Measurements from ENCODE around the gene UFC1. TPM values are rescaled to one million over a fixed set of nuclear protein-coding genes. Genes with fewer than 3 reads are reported as not detected.

UFC1 gene
- total RNA-seq, 1 experiment from 2014 or later = 63.7 TPM

DNA sequence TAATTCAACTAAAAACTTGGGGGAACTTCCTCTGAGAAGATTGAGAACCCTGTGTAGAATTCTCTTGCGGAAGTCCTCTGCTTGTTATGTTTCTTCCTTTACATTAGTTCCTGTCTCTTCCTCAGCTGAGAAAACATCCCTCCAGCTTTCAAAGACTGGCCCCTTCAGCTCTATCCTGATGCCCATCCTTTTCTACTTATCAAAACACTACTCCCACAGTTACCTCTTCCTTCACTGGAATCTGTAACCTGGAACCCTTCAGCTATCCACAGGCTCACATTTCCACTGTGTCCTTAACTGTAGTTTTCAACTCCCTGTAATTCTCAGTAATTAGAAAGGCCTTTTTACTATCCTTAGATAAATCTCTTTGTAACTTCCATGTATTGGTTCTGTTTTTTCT is 15.3 kb upstream of the UFC1 start:
- H3K27me3 ChIP-seq (ENCODE audit: insufficient read depth, low read length) = no peaks in the 10 kb centered on the region
- no peak overlapping the region for H3K27ac ChIP-seq (ENCODE audit: low read depth, low read length)
- no peaks in the 10 kb centered on the region for H3K9me2 ChIP-seq (ENCODE audit: insufficient read depth)
- peaks cover 7 to 9% of the 10 kb centered on the region in 2 experiments; a peak in 2 of 4 replicates for H3K4me1 ChIP-seq (ENCODE audit: control insufficient read depth in 1 of 2, insufficient read depth in 2 of 2, low read length in 2 of 2)
- H3K9ac ChIP-seq (ENCODE audit: low read length) = no peak overlapping the region
- CTCF ChIA-PET = interaction anchor here (0.9 to 1.4 kb wide), 3 partner anchors 67 to 303 kb away, joined by 3 to 4 read pairs (median 3); no protein-coding TSS in a partner anchor
- ATAC-seq = no peak
- no peak overlapping the region for H2AFZ ChIP-seq (ENCODE audit: low read depth, low read length, poor library complexity, severe bottlenecking)
- H3K79me2 ChIP-seq (ENCODE audit: insufficient read depth, low read length) = peaks cover 13% of the 10 kb centered on the region
- no TSS peak for BruUV-seq (replicated peaks)
- intact Hi-C loops (cut with micrococcal nuclease) = loop anchor here (5.0 kb wide), 1 partner anchor 301 kb away; no protein-coding TSS in a partner anchor
- H3K36me3 ChIP-seq (ENCODE audit: control insufficient read depth in 1 of 2, insufficient read depth in 2 of 2, low read length in 2 of 2) = no peaks in the 10 kb centered on the region
- H4K20me1 ChIP-seq (ENCODE audit: insufficient read depth) = no peaks in the 10 kb centered on the region
- RAD21 ChIA-PET (ENCODE audit: low non-redundant PET in 1 of 2, low total read pairs in 2 of 2, uncharacterized antibody in 2 of 2, unreplicated experiment in 2 of 2) = no interaction called here
- H3K4me2 ChIP-seq (ENCODE audit: low read length) = no peak overlapping the region
- DNase-seq (ENCODE audit: low read depth, low spot score) = no peak
- no peak overlapping the region for H3K4me3 ChIP-seq (replicated peaks in 1 of 2; ENCODE audit: low read depth in 1 of 2, low read length in 2 of 2)
- no peak for TF ChIP-seq MAX (IDR thresholded peaks at IDR 0.05)
- TF ChIP-seq TCF7L2 (IDR thresholded peaks at IDR 0.05; ENCODE audit: borderline replicate concordance, extremely low read depth, insufficient read depth, insufficient read length) = no peak
- TF ChIP-seq REST (IDR thresholded peaks at IDR 0.05; ENCODE audit: low read depth) = no peak
- TF ChIP-seq CEBPB (IDR thresholded peaks at IDR 0.05; ENCODE audit: low read depth) = no peak
- no peak for TF ChIP-seq CTCF (IDR thresholded peaks at IDR 0.05 in 2 of 3, conservative IDR thresholded peaks at IDR 0.05 in 1 of 3; ENCODE audit: borderline replicate concordance in 1 of 3, insufficient read depth in 1 of 3, low read depth in 2 of 3, low read length in 2 of 3)
- no peak for TF ChIP-seq SP1 (IDR thresholded peaks at IDR 0.05; ENCODE audit: low read depth)
- no peak for TF ChIP-seq SIN3A (IDR thresholded peaks at IDR 0.05; ENCODE audit: low read depth)
- no peak for TF ChIP-seq POLR2AphosphoS5 (IDR thresholded peaks at IDR 0.05; ENCODE audit: low read depth, low read length)
- TF ChIP-seq ZBTB33 (IDR thresholded peaks at IDR 0.05; ENCODE audit: extremely low read depth, insufficient replicate concordance, low read length) = no peak
- no peak for TF ChIP-seq YY1 (IDR thresholded peaks at IDR 0.05; ENCODE audit: extremely low read depth, insufficient replicate concordance, low read depth, low read length)
- no peak for TF ChIP-seq JUND (IDR thresholded peaks at IDR 0.05)
- no peak for TF ChIP-seq ATF3 (IDR thresholded peaks at IDR 0.05)
- no peak for TF ChIP-seq POLR2A (IDR thresholded peaks at IDR 0.05; ENCODE audit: borderline replicate concordance, extremely low read depth, insufficient read depth, insufficient read length)
- H3K9me3 ChIP-seq (ENCODE audit: control insufficient read depth in 1 of 2, insufficient read depth in 1 of 2, low read depth in 1 of 2, low read length in 2 of 2) = no peaks in the 10 kb centered on the region
- POLR2A ChIA-PET = no interaction called here
